Measurements from ENCODE around the gene ATP1A1. TPM values are rescaled to one million over a fixed set of nuclear protein-coding genes. Genes with fewer than 3 reads are reported as not detected.

ATP1A1 gene
- total and polyA plus RNA-seq, 2 experiments from 2014 or later, result 117 to 202 TPM

DNA sequence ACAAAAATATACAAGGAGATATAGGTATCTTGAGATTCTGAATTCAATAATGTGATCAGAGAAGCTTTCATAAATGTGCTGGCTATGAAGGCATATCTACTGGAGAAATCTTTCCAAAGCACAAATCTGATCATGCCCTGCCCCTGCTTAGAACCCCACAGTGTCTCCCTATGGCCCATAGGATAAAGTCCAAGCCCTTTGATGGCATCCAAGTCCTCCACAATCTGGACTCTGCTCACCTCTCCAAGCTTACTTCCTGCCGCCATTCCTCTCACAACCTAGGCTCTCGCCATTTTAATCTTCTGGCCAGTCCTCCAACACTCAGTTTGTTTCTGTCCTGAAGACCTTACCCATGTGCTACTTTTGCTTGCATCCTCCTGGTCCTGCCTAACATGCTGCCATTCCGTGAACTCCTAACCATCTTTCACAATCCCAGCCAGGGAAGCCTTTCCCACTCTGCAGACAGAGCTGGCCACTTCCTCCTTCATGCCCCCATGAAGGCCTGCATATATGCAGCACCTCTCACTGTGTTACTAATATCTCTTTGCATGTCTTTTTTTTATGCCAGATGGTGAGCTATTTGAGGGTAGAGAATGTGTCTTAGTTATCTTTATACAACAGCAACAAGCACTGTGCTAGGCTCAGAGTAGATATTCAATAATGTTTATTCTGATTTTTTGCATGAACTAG lies 5.6 kb upstream of the ATP1A1 start:
- no peaks in the 10 kb centered on the region for H3K9me3 Mint-ChIP-seq
- no peak for ATAC-seq
- H3K4me1 Mint-ChIP-seq, result peaks cover 10% of the 10 kb centered on the region
- no peak overlapping the region for H2AFZ ChIP-seq
- peaks cover 10% of the 10 kb centered on the region for H3K4me1 ChIP-seq (ENCODE audit: insufficient read depth)
- H3K27me3 ChIP-seq (ENCODE audit: insufficient read depth), result peaks cover 19% of the 10 kb centered on the region
- H3K36me3 ChIP-seq (ENCODE audit: insufficient read depth), result no peaks in the 10 kb centered on the region; the same call in 1 of the 2 replicates
- H3K27ac Mint-ChIP-seq, result no peak overlapping the region
- H3K36me3 Mint-ChIP-seq (ENCODE audit: low read depth), result no peaks in the 10 kb centered on the region; the same call in 2 of the 3 replicates
- no peaks in the 10 kb centered on the region for H3F3A ChIP-seq (replicated peaks; ENCODE audit: low read depth)
- TF ChIP-seq, protein P1, sequence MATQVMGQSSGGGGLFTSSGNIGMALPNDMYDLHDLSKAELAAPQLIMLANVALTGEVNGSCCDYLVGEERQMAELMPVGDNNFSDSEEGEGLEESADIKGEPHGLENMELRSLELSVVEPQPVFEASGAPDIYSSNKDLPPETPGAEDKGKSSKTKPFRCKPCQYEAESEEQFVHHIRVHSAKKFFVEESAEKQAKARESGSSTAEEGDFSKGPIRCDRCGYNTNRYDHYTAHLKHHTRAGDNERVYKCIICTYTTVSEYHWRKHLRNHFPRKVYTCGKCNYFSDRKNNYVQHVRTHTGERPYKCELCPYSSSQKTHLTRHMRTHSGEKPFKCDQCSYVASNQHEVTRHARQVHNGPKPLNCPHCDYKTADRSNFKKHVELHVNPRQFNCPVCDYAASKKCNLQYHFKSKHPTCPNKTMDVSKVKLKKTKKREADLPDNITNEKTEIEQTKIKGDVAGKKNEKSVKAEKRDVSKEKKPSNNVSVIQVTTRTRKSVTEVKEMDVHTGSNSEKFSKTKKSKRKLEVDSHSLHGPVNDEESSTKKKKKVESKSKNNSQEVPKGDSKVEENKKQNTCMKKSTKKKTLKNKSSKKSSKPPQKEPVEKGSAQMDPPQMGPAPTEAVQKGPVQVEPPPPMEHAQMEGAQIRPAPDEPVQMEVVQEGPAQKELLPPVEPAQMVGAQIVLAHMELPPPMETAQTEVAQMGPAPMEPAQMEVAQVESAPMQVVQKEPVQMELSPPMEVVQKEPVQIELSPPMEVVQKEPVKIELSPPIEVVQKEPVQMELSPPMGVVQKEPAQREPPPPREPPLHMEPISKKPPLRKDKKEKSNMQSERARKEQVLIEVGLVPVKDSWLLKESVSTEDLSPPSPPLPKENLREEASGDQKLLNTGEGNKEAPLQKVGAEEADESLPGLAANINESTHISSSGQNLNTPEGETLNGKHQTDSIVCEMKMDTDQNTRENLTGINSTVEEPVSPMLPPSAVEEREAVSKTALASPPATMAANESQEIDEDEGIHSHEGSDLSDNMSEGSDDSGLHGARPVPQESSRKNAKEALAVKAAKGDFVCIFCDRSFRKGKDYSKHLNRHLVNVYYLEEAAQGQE (IDR thresholded peaks at IDR 0.05; ENCODE audit: unreplicated experiment), result no peak
- no peak for TF ChIP-seq ZNF331 (CRISPR knock-in tag; IDR thresholded peaks at IDR 0.05; ENCODE audit: low read depth)
- no peak for TF ChIP-seq ZNF114 (CRISPR knock-in tag; IDR thresholded peaks at IDR 0.05)
- TF ChIP-seq POLR2AphosphoS5 (IDR thresholded peaks at IDR 0.05; ENCODE audit: low read depth), result no peak
- TF ChIP-seq EZH2phosphoT487 (IDR thresholded peaks at IDR 0.05; ENCODE audit: unreplicated experiment), result no peak
- TF ChIP-seq ZNF462 (CRISPR knock-in tag; IDR thresholded peaks at IDR 0.05), result no peak
- TF ChIP-seq, protein P2, sequence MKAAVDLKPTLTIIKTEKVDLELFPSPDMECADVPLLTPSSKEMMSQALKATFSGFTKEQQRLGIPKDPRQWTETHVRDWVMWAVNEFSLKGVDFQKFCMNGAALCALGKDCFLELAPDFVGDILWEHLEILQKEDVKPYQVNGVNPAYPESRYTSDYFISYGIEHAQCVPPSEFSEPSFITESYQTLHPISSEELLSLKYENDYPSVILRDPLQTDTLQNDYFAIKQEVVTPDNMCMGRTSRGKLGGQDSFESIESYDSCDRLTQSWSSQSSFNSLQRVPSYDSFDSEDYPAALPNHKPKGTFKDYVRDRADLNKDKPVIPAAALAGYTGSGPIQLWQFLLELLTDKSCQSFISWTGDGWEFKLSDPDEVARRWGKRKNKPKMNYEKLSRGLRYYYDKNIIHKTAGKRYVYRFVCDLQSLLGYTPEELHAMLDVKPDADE (IDR thresholded peaks at IDR 0.05), result no peak
- no peak overlapping the region for H3K4me3 Mint-ChIP-seq
- H3K79me2 ChIP-seq (replicated peaks; ENCODE audit: insufficient read depth), result no peaks in the 10 kb centered on the region
- no peak for DNase-seq (ENCODE audit: low spot score)
- peaks cover 7% of the 10 kb centered on the region for H3K27me3 Mint-ChIP-seq (ENCODE audit: insufficient read depth, low read depth, poor library complexity)
- H3K27ac ChIP-seq (ENCODE audit: low read depth), result no peak overlapping the region
- H3K4me3 ChIP-seq, result no peak overlapping the region
- H3K4me2 ChIP-seq, result no peak overlapping the region
- peaks cover 14% of the 10 kb centered on the region for H3K9me2 ChIP-seq (ENCODE audit: insufficient read depth)
- no peaks in the 10 kb centered on the region for H4K20me1 ChIP-seq (replicated peaks; ENCODE audit: insufficient read depth)
